ENCODE measurements around the gene SLC16A10.

GRCh38 chr6:111129013-111129412, 41.7 kb downstream of the SLC16A10 start:
- TF ChIP-seq EZH2 (IDR thresholded peaks at IDR 0.05; ENCODE audit: insufficient read depth, poor library complexity, severe bottlenecking) (no peak), EZH2phosphoT487 (IDR thresholded peaks at IDR 0.05; ENCODE audit: insufficient read depth, low read depth) (no peak)

Measured in GM23248 (cell line).